ENCODE results near the gene ANTKMT.

Gene ANTKMT

GRCh38 chr16:769934-770333 lies 49.0 kb downstream of the ANTKMT start:
- ATAC-seq: no peak
- TF ChIP-seq ZNF8 (CRISPR knock-in tag; IDR thresholded peaks at IDR 0.05) (no peak), PPARA (CRISPR knock-in tag; IDR thresholded peaks at IDR 0.05; ENCODE audit: borderline replicate concordance) (no peak)

GRCh38 chr16:770411-770810 lies 49.5 kb downstream of the ANTKMT start:
- ATAC-seq: no peak
- TF ChIP-seq CREB5 (CRISPR knock-in tag; IDR thresholded peaks at IDR 0.05; ENCODE audit: low read depth) (no peak), OSR1 (CRISPR knock-in tag; IDR thresholded peaks at IDR 0.05) (no peak), TOX (CRISPR knock-in tag; IDR thresholded peaks at IDR 0.05; ENCODE audit: borderline replicate concordance) (no peak), ESRRG (CRISPR knock-in tag; IDR thresholded peaks at IDR 0.05) (no peak), RARB (CRISPR knock-in tag; IDR thresholded peaks at IDR 0.05) (no peak), ARNTL (CRISPR knock-in tag; IDR thresholded peaks at IDR 0.05; ENCODE audit: borderline replicate concordance, low read depth) (no peak), SNAI2 (CRISPR knock-in tag; IDR thresholded peaks at IDR 0.05) (no peak), BACH2 (CRISPR knock-in tag; IDR thresholded peaks at IDR 0.05; ENCODE audit: borderline replicate concordance) (no peak), ZFP3 (CRISPR knock-in tag; IDR thresholded peaks at IDR 0.05) (no peak), TCF4 (CRISPR knock-in tag; IDR thresholded peaks at IDR 0.05; ENCODE audit: borderline replicate concordance) (no peak), PATZ1 (CRISPR knock-in tag; IDR thresholded peaks at IDR 0.05; ENCODE audit: borderline replicate concordance) (no peak), CSRNP3 (CRISPR knock-in tag; IDR thresholded peaks at IDR 0.05) (no peak)
